HG02678 (cell line): ENCODE results near the gene IQGAP1.

Experiments
- ATAC-seq: cut with Tn5 transposase; IDR thresholded peaks from one replicate; pipeline ENCODE4 v1.9.1; 2021; ENCODE audit warnings: mild to moderate bottlenecking, moderate library complexity; ENCODE audit not compliant: unreplicated experiment

The IQGAP1 gene

GRCh38 chr15:90365414-90366055 lies 22.5 kb upstream of the IQGAP1 start:
- ATAC-seq, result no peak

GRCh38 chr15:90367576-90367975 lies 20.5 kb upstream of the IQGAP1 start:
- ATAC-seq, result no peak

GRCh38 chr15:90375071-90375470 lies 13.0 kb upstream of the IQGAP1 start:
- no peak for ATAC-seq

GRCh38 chr15:90376789-90377188 lies 11.3 kb upstream of the IQGAP1 start:
- ATAC-seq, result no peak

- no peak for ATAC-seq
Observed at GRCh38 chr15:90379263-90379662, 8.8 kb upstream of the IQGAP1 start.

- no peak for ATAC-seq
Observed at GRCh38 chr15:90381515-90381914, 6.5 kb upstream of the IQGAP1 start.

GRCh38 chr15:90382320-90382719 lies 5.7 kb upstream of the IQGAP1 start:
- ATAC-seq, result no peak

- no peak for ATAC-seq
Observed at GRCh38 chr15:90386221-90386620, 1.8 kb upstream of the IQGAP1 start.

GRCh38 chr15:90388462-90389380 lies 679 bp downstream of the IQGAP1 start:
- ATAC-seq, result peak; percentile 40

- ATAC-seq, result no peak
Observed at GRCh38 chr15:90389513-90389912, 1.5 kb downstream of the IQGAP1 start.

- ATAC-seq, result no peak
Observed at GRCh38 chr15:90393040-90393439, 5.0 kb downstream of the IQGAP1 start.

- ATAC-seq, result no peak
Observed at GRCh38 chr15:90394074-90394473, 6.0 kb downstream of the IQGAP1 start.

- ATAC-seq, result no peak
Observed at GRCh38 chr15:90394748-90395442, 6.9 kb downstream of the IQGAP1 start.

GRCh38 chr15:90396321-90396720 lies 8.3 kb downstream of the IQGAP1 start:
- ATAC-seq, result no peak

- ATAC-seq, result no peak
Observed at GRCh38 chr15:90400005-90400758, 12.1 kb downstream of the IQGAP1 start.

GRCh38 chr15:90400759-90401314 lies 12.8 kb downstream of the IQGAP1 start:
- ATAC-seq, result peak; percentile 99

- no peak for ATAC-seq
Observed at GRCh38 chr15:90401495-90401894, 13.5 kb downstream of the IQGAP1 start.

- no peak for ATAC-seq
Observed at GRCh38 chr15:90402223-90402622, 14.2 kb downstream of the IQGAP1 start.

GRCh38 chr15:90402767-90403166 lies 14.7 kb downstream of the IQGAP1 start:
- no peak for ATAC-seq

GRCh38 chr15:90405055-90405607 lies 17.1 kb downstream of the IQGAP1 start:
- no peak for ATAC-seq
